AG20443 (cell line): Measurements from ENCODE around the gene URAD.
"Not testable (repeated sequence)": the region's sequence is repeated elsewhere in the genome, so short reads cannot be mapped to it uniquely, and the experiment has no call there.

Experiments
- DNase-seq: peaks from one replicate; pipeline ENCODE4 v3.0.0; 2012; ENCODE audit warnings: low spot score, mixed read lengths

The URAD gene

DNA sequence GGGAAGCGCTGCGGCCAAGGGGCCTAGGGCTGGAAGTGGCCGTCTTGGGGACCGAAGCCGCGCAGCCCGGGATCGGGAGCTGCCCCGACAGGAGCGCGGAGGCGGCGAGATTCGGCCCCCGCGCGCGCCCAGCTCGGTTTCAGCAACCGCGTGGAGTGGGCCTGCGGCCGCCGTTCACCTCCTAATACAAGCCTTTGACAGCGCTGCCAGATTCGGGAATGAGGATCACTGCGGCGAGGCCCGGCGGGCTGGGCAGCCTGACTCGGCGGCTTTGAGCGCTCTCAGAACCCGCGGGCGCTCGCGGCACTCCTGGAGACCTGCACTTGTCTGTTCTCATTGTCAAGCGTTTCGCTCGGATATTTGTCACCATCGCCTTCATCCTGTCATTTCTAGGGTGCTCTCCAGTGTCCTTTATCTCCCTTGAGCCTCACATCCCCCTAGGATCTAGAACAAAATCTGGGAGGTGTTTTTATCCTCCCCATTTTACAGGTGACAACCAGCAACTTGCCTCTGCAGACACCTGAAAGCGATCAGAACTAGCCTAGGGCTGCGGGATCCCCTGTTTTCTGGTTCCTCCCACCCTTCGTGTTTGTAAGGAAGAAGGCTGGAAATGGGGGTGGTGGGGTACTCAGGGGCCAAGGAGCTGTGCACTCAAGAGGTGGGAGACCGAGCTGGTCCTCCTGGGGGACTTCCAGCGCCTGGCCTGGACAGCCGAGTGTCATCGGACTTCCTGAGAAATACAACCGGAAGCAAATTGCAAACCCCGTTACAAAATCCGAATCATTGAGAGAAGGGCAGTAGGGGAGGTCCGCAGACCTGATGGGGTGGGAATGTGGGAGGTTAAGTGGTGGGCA lies 17.9 kb downstream of the URAD start:
- DNase-seq: no peak

DNA sequence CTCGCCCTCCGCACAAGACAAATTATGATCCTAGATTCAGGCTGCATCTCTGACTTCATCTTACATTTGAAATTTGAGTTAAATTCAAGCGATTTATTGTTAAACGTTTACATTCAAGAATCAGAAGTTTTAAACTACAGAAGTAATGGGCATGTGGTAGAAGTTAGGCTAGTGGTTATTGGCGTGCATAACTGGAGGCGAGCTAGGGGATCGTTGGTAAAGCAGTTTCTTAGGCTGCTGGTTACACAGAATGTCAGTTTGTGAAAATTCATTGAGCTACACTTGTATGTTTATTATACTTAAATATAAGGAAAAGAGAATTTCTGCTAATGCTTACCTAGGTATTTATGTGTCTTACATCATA lies 18.6 kb downstream of the URAD start:
- DNase-seq: no peak

DNA sequence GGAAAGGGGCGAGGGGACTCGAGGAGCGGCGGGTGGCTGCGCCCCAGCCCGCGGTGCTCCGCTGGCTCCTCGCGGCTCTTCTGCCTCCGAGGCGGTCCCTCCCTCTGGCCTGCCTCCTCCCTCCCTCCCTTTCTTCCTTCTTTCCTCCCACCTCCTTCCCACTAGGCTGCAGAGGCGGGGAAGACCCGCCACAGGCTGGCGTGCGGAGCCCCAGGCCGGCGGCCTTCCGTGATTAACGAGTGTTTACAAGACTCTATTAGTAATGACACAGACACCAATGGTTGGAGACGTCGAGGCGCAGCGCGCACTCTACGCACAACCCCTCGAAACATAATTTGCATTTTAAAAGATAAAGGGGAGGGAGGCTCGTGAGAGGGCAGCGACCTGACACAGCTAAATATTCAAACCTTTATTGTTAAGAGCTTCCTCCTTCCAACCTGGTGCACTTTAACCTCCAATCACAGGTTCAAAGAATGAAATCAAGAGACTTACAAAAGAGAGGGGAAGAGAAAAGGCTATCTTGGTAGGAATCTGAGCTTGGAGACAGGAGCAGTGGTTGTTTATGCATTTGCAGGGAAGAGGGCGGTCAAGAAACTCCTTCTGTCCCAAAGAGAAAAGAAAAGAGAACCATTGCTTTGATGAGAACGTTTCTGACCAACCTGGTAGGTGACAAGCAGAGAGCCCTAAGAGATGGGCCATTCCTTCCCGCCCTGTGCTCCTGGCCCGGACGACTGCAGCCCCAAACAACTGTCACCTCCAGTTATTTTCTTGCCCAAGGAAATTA lies 19.2 kb downstream of the URAD start, which contains the start of gene CDX2:
Gene CDX2 (minus strand): TSS at position 234 of the 784 bp plus-strand sequence. CDS start 309 bp downstream, outside the sequence.
- DNase-seq: no peak

DNA sequence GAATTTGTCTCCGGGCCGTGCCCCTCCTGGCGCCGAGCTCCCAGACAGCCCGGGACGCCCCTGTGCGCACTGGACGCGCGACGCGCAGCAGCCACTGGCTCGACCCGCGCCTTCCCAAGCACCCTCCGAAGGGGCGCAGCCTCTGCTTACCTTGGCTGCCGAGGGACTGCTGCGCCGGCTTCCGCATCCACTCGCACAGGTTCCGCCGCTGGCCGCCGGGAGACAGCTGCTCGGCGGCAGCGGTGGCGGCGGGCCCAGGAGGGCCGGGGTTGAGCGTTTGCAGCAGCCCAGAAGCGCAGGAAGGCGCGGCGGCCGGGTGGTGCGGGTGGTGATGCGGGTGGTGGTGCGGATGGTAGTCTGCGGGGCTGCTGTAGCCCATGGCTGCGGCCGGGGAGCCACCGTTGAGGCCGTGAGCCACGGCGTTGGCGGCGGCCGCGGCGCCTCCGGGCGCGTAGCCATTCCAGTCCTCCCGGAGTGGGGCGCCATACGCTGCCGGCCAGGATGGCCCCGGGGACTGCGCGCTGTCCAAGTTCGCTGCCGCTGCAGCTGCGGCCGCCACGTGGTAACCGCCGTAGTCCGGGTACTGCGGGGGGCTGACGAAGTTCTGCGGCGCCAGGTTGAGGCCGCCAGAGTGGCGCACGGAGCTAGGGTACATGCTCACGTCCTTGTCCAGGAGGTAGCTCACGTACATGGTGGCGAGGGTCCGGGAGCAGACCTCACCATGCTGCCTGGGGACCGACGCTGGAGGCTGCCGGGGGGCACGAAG lies 20.0 kb downstream of the URAD start:
- no peak for DNase-seq

DNA sequence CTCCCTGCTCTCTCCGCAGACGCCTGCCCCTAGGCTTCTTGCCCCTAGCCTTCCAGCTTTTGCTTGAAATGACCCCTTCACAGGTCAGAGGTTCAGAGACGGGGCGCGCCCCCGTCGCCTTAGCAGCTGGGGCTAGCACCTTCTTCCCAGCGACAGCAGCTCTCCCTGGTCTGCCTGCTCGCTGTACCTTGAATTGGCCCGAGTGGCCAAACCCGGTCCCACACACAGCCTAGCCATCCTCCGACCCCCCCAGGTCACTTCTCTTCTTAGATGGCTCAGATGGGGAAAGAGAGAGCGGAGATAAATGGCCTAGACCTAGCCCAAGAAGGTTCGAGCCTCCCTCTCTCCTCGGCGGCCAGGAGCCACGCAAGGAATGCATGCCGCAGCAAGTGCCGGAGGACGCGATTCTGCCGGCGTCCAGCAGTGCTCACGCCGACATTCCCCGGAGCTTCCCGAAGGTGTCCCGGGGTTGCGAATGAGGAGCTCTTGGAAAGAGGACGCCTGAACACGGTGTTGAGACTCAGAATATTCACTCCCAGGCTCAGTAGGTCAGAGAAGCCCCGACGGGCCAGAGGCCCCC lies 20.7 kb downstream of the URAD start:
- no peak for DNase-seq

DNA sequence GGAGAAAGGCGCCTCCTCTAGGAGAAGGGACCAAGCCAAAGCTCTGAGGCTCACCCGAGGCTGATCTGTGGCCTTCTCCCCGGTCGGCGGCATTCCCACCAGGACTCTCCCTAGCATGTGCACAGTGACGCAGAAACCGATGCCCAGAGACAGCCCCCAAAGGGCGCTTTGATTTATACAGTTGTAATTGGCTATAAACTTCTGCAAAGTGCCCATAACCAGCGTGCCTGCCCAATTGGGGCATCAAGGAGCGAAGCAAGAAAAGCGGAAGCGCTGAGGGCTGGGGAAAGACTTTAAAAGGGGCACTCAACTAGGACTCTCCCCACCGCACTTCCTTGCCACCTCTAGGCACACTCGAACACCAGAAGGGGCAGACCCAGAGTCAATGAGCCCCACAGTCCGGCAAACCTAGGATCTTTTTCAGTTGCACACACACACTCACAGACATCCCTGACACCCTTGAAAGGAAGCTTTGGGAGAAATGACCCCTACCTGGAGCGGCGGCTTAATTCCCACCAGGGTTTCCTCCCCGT lies 21.2 kb downstream of the URAD start:
- no peak for DNase-seq

DNA sequence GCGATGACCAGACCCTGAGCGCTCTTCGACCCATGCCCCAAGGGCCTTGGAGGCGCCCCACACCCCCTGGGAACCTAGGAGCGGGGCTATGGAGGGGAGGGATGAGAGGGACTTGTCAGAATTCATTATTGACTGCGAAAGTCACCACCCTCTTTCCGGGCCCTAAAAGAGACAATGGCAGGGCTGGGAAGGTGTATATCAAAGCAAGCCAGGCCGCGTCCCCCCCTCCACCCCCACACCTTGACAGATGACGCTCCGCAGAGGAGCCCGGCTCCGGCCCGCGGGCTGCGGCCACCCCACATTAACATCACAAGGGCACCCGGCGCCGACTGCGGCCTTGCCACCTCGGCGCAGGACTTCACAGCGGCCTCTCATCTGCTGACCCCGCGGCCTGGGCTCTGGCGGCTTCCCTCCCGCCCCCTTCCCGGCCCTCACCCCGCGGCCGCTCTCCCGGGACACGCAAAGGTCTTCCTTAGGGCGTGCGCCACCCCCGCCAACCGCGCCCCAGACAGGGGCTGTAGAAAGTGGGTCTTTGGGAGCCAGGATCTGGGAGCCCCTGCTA lies 21.8 kb downstream of the URAD start:
- DNase-seq: no peak

DNA sequence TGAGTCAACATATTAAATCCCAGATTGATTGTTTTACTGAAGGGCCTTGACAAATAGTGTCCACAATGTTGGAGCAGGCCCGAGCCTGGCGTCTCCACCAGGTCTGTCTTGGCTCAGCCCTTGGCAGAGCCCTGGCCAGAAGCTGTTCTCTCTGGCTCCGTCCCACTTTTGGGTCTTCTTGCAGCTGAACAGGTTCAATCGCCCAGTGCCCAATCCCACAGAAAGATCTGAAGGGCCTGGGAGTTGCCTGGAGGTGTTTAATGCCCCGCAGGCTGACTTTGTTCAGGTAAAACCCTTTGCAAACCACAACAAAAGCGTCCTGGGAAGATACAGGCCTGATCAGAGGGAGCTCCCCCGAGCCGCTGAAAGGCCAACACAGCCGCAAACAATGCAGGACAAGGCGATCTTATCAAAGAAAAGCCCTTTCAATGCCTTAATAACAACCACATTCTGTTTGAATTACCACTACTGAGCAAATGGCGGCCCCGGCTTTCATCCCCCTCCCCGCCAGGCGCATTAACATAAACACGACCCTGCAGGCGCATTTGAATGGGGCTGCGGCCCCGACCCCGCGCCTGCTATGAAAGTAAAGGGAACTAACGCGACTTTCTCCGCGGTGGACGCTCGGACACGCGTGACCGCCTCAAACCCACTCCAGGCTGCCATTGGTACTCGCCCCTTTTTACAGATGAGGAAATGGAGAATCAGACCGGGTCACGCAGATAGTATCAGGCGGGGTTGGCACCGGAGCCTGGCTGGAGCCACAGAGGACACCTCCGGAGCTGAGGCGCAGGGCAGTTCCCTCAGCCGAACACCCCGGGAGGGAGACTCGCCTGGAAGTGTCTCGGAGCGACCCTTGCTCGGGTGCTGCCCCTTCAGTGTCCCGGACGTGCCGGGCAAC lies 22.5 kb downstream of the URAD start:
- DNase-seq: no peak

DNA sequence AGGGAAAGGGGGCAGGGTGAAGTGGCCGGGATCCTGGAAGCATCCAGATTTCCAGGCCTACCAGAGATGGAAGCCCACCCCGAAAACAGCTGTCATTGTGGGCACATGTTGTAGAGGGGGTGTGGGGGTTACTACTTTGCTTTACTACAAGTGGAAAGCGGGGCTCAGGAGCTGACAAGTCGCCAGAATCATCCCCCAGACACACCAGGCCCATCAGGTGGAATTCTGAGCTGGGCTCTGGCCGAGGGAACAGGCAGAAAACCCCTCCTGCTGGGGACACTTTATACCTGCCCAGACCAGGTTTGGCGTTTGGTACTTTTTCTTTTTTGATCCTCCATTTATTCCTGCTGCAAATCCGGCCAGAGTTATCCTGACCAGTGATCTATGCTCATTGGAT lies 23.2 kb downstream of the URAD start:
- DNase-seq: no peak

DNA sequence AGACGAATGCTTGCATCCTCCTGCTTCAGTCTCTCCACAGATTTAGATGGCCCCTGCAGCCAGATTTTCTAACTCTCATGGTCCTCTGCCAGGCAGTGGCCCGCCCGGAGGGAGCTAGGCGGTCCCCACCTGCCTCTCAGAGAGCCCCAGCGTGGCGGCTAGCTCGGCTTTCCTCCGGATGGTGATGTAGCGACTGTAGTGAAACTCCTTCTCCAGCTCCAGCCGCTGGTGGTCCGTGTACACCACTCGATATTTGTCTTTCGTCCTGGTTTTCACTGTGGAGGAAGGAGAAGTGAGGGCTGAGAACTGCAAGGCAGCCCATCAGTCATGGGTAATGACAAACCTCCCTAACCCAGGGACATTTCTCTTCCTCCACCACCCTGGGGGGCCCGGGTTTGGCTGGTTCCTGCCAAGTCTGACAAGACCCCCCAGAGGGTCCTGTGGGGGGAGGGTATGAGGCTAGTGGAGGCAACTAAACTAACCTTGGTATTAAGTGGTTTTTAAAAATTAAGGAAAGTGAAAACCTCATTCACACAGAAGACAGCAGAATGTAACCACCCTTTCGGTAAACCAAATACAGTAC lies 23.7 kb downstream of the URAD start:
- no peak for DNase-seq

DNA sequence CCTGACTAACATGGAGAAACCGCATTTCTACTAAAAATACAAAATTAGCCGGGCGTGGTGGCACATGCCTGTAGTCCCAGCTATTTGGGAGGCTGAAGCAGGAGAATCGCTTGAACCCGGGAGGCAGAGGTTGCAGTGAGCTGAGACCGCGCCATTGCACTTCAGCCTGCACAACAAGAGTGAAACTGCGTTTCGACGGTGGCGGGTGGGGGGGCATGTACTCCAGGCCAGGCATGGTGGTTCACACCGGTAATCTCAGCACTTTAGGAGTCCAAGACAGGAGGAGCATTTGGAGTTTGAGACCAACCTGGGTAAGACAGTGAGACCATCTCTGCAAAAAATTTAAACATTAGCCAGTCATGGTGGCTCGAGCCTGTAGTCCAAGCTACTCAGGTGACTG lies 24.3 kb downstream of the URAD start:
- DNase-seq: not testable (repeated sequence)

DNA sequence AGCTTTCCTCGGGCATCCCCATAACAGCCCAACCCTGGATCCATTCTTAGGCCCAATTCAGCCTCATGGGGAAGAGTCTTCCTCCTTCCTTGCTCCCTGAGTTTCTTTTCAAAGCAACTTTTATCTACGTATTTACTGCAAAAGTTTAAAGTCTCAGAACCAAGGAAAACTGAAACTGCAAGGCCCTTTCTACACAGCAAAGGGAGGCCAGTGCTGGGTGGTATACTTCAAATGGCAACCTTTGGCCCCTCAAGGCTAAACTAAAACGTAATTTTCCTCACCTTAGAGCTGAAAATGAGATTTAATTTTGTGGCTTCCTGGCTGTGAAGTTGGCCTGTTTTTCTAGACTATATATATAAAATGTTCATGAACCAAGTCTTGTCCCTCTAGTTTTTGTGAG lies 25.0 kb downstream of the URAD start:
- DNase-seq: no peak

DNA sequence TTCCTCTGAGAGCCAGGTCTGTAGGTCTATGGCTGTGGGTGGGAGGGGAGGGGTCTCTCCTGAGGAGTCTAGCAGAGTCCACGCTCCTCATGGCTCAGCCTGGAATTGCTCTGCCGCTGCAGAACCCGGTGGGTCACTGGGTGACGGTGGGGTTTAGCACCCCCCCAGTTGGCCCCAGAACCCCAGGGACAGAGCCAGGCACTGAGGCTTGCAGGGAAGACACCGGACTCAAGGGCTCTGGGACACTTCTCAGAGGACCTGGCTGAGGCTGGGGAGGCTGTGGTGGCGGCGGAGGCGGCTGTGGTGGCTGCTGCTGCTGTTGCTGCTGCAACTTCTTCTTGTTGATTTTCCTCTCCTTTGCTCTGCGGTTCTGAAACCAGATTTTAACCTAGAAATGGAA lies 25.5 kb downstream of the URAD start:
- DNase-seq: no peak

DNA sequence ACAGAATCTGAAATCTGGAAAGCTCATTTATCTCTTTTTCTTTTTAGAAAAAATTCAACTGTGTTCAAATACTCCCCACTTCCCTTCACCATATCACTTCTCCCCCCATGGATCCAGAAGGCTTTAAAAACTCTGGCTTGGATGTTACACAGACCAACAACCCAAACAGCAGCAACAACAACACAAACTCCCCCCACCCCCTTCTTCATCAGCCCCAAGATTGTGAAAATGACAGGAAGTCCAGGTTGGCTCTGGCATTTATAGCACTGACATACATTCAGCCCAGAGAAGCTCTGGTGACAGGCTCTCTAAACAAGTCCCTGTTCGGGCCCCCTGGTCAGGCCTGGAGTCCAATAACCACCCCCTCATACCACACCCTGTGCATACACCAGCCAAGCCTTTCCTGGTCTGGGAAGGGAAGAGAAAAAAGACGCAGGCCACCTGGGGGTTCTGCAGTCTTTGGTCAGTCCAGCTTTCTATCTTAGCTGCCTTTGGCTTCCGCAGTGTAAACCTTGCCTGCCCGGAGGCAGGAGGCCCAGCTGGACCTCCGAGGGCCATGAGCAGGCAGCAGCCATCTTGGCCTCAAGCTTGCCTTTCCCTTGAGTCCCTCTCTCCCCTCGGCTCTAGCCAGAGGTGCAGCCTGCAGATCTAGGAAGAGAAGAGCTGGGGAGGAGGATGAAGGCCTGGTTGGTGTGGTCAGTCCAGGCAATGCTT lies 26.2 kb downstream of the URAD start:
- no peak for DNase-seq

DNA sequence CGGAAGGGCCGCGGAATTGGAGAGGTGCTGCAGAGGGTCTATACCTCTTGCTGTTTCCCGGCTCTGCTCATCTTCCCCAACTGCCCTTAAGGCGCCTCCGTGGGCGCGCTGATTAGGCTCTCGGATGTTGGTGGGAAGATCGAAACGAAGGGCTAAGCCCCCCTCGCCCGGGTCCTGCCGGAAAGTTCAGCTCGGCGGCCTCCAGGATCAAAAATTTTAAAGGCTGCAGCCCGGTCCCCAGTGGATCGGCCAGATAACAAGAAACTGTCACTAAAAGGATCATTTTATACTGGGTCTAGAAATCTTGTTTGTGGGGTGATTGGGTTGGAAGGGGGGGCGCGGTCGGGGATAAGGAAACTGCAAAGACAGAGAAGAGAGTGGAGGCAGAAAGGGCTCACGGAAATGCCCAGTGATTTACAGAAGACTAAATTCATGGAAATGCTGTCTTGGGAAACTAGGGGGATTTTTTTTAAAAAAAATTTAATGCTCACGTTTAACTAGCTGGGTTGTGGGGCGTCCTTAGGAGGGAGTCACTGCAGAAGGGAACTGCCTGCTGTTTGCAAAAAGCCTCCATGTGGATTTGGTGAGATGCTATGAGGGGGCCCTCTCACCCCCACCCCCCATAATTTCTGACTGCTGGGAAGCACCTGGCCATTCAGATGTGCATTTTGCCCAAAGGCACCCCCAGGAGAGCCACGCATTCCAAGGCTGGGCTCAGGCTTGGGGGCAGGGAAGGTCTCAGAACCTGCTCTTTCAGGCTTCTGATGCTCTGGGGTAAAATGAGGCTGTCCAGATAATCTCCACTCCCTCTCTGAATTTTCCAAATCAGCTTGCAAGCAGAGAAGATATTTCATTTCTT lies 27.0 kb downstream of the URAD start:
- DNase-seq: no peak

DNA sequence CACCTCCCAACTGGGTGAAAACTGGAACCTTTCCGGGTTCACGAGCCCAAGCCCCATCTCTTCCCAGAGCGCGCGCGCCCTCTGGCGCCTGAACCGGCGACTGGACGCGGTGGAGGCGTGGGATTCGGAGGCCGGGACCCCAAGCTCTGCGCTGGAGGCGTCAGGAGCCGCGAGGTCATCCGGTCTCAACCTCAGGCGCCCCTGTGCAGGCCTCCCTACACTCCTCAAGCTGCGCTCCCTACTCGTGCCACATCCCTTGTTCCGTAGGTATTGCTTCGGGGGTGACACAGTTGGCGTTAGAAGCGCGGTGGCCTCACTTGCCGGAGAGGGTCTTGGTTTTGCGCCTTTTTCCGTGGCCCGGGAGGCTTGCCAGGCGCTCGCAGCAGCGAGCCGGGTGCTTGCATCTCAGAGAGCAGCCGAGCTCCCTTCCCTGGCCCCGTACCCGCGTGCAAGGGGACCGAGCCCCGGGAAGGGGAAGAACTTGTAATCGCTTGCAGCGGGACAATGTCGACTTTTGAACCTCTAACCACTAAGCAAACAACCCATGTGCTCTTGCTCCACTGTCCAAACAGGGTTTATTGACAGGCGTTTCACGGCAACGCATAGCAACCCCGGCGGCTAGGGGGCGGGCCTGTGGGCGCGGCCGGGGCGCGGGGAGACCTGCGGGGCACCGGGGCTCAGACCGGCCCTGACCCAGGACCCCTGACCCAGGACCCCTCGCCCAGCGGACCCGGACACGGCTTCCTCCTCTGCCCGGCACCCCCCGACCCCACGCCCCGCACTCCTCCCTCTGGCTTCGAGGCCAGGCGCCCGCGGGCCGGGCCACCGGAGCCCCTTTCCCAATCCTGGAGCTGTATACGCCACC lies 27.9 kb downstream of the URAD start:
- DNase-seq: no peak

DNA sequence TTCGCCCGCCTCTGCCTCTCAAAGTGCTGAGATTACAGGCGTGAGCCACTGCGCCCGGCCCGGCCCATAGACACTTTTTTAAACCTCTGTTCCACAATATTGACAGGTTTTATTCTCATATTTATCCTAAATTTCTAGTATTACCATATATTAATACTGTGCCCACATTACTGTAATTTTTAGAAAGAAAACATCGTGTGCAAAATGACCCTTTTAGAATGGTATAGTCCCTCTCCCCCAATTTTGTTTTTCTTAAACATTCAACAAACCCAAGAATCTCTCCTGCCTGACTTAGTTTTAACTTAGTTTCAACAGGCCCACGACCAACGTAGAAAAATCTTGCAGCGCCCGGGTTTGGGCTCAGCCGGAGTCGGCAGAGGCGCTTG lies 28.5 kb downstream of the URAD start:
- DNase-seq: no peak
